Mesendoderm (in vitro differentiated cells): ENCODE measurements around the gene TSPYL1.

Experiments used
- DNase-seq: peaks from one replicate; pipeline ENCODE4 v3.0.0; 2013
- H2AK5ac ChIP-seq: 2 replicates; pipeline ENCODE4 v1.6.1; 2013; ENCODE audit warnings: low read length, inconsistent platforms
- H2BK120ac ChIP-seq: 2 replicates; pipeline ENCODE4 v1.6.1; 2013; ENCODE audit warnings: low read depth, mild to moderate bottlenecking, low read length, moderate library complexity, mixed read lengths
- H2BK15ac ChIP-seq: replicated peaks from 2 replicates; pipeline ENCODE4 v1.6.1; 2013; ENCODE audit warnings: low read depth, mild to moderate bottlenecking, moderate library complexity
- H2BK5ac ChIP-seq: 2 replicates; pipeline ENCODE4 v1.6.1; 2013; ENCODE audit warnings: low read length, inconsistent platforms
- H3K18ac ChIP-seq: 2 replicates; pipeline ENCODE4 v1.6.1; 2013; ENCODE audit warnings: mild to moderate bottlenecking, low read length, mixed read lengths
- H3K23ac ChIP-seq: one replicate; pipeline ENCODE4 v1.6.1; 2013; ENCODE audit warnings: low read length
- H3K27ac ChIP-seq: 2 replicates; pipeline ENCODE4 v1.5.1; 2013; ENCODE audit warnings: low read depth, mild to moderate bottlenecking, inconsistent platforms, low read length, moderate library complexity
- H3K27me3 ChIP-seq: 2 replicates; pipeline ENCODE4 v1.6.1; 2013; ENCODE audit warnings: low read length, control low read depth, mild to moderate bottlenecking, inconsistent platforms; ENCODE audit not compliant: insufficient read depth, poor library complexity
- H3K36me3 ChIP-seq: 2 replicates; pipeline ENCODE4 v1.6.1; 2013; ENCODE audit warnings: low read length, inconsistent platforms; ENCODE audit not compliant: control insufficient read depth, insufficient read depth
- H3K4ac ChIP-seq: one replicate; pipeline ENCODE4 v1.6.1; 2013; ENCODE audit warnings: low read depth, mild to moderate bottlenecking, low read length, moderate library complexity
- H3K4me1 ChIP-seq: 2 replicates; pipeline ENCODE4 v1.6.1; 2013; ENCODE audit warnings: low read depth, low read length, inconsistent platforms; ENCODE audit not compliant: control insufficient read depth
- H3K4me2 ChIP-seq: 2 replicates; pipeline ENCODE4 v1.6.1; 2013; ENCODE audit warnings: low read length
- H3K4me3 ChIP-seq: 2 replicates; pipeline ENCODE4 v1.5.1; 2013; ENCODE audit warnings: mild to moderate bottlenecking, low read length
- H3K56ac ChIP-seq: one replicate; pipeline ENCODE4 v1.6.1; 2013; ENCODE audit warnings: low read length
- H3K79me1 ChIP-seq: 2 replicates; pipeline ENCODE4 v1.6.1; 2013; ENCODE audit warnings: low read length, inconsistent platforms
- H3K79me2 ChIP-seq: 2 replicates; pipeline ENCODE4 v1.6.1; 2013; ENCODE audit warnings: mild to moderate bottlenecking, low read length; ENCODE audit not compliant: control insufficient read depth, insufficient read depth
- H3K9ac ChIP-seq: 2 replicates; pipeline ENCODE4 v1.6.1; 2013; ENCODE audit warnings: low read length, inconsistent platforms
- H4K5ac ChIP-seq: one replicate; pipeline ENCODE4 v1.6.1; 2013; ENCODE audit warnings: low read length
- H4K8ac ChIP-seq: one replicate; pipeline ENCODE4 v1.6.1; 2013; ENCODE audit warnings: low read depth, mild to moderate bottlenecking, control low read depth, low read length, moderate library complexity
- WGBS: extraction: QIAGEN DNeasy Blood & Tissue Kit; methylation state at CpG from one replicate; pipeline ENCODE4 v1.1.7; 2013; ENCODE audit warnings: low lambda C conversion rate, missing lambda C conversion rate; ENCODE audit not compliant: insufficient coverage; ENCODE audit errors: extremely low coverage; 5-methylcytosine and 5-hydroxymethylcytosine counted together

TSPYL1 gene

GRCh38 chr6:116266803-116267202, 12.9 kb downstream of the TSPYL1 start:
- Histone ChIP-seq H3K36me3 (peaks cover 1% of the 10 kb centered on the region), H3K9ac (no peak overlapping the region), H2AK5ac (no peak overlapping the region)

DNA sequence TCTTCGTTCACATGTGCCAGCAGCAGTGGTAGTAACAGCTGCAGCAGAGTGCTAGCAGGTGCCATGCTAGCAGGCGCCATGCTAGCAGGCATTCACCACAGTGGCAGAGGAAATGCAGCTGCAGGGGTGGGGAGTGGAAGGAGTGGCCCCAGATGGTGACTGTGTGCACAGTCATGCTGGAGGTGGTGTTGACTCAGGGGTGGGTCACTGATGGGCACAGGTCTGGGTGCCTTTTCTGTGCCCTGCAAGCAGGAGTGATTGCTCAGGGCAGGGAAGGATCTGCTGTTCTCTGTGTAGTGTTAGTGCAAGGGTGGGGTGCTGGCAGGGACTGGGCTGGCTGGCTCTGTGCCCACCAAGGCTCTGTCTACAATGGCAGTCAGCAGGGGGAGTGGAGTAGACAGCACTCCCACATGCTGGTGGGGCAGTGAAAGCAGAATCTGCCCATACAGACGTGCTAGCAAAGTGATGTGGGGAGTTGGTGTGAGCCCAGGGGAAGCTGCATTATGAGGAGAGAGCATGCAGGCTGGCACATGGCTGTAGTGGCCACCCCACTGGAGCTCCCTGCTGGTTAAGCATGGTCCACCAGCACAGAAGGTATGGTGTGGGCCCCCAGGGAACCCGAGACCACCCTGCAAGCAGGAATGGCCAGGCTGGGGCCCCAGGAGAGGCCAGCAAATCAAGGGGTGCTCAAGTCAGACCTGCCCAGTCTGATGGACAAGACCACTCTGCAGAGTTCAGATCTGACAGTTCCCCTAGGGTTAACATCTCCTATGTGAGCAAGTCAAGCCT, 14.5 kb downstream of the TSPYL1 start:
- Histone ChIP-seq H3K23ac (no peak overlapping the region), H3K4ac (no peak overlapping the region), H2AK5ac (no peak overlapping the region), H3K9ac (no peak overlapping the region), H3K36me3 (peaks cover 1% of the 10 kb centered on the region), H3K18ac (no peak overlapping the region), H4K5ac (no peak overlapping the region), H2BK15ac (no peak overlapping the region), H3K79me2 (no peaks in the 10 kb centered on the region), H2BK120ac (no peak overlapping the region), H4K8ac (no peak overlapping the region), H3K79me1 (no peaks in the 10 kb centered on the region), H3K4me1 (no peaks in the 10 kb centered on the region), H3K27ac (no peak overlapping the region), H3K56ac (no peak overlapping the region), H3K27me3 (no peaks in the 10 kb centered on the region), H2BK5ac (no peak overlapping the region), H3K4me3 (no peak overlapping the region), H3K4me2 (no peak overlapping the region)
- no CpG with 5 or more reads among the region's 4 CpGs for WGBS
- no peak for DNase-seq

More at GRCh38 chr6:116266803-116267202, 12.9 kb downstream of the TSPYL1 start:
- H4K8ac ChIP-seq, result no peak overlapping the region
- H3K79me2 ChIP-seq, result no peaks in the 10 kb centered on the region
- no peak overlapping the region for H3K4me2 ChIP-seq
- H3K4ac ChIP-seq, result no peak overlapping the region
- H3K79me1 ChIP-seq, result no peaks in the 10 kb centered on the region
- H3K56ac ChIP-seq, result no peak overlapping the region
- no peak overlapping the region for H3K4me3 ChIP-seq
- DNase-seq, result no peak
- no peak overlapping the region for H2BK120ac ChIP-seq
- H2BK5ac ChIP-seq, result no peak overlapping the region
- no peak overlapping the region for H3K23ac ChIP-seq
- no peak overlapping the region for H2BK15ac ChIP-seq
- H4K5ac ChIP-seq, result no peak overlapping the region
- H3K27ac ChIP-seq, result no peak overlapping the region
- no peak overlapping the region for H3K18ac ChIP-seq
- no peaks in the 10 kb centered on the region for H3K4me1 ChIP-seq
- no peaks in the 10 kb centered on the region for H3K27me3 ChIP-seq

GRCh38 chr6:116263353-116263752, 16.4 kb downstream of the TSPYL1 start:
- Histone ChIP-seq H3K4me2 (no peak overlapping the region), H3K9ac (no peak overlapping the region), H3K4me1 (no peaks in the 10 kb centered on the region), H2BK5ac (no peak overlapping the region), H3K27me3 (no peaks in the 10 kb centered on the region), H4K5ac (no peak overlapping the region), H3K23ac (no peak overlapping the region), H3K4me3 (no peak overlapping the region), H3K36me3 (no peaks in the 10 kb centered on the region), H4K8ac (no peak overlapping the region), H3K18ac (no peak overlapping the region), H3K4ac (no peak overlapping the region), H3K56ac (no peak overlapping the region), H3K79me2 (no peaks in the 10 kb centered on the region), H3K27ac (no peak overlapping the region), H2BK120ac (no peak overlapping the region), H2BK15ac (no peak overlapping the region), H3K79me1 (no peaks in the 10 kb centered on the region), H2AK5ac (no peak overlapping the region)
- no CpG with 5 or more reads among the region's 1 CpG for WGBS
- no peak for DNase-seq

GRCh38 chr6:116258520-116258919, 21.2 kb downstream of the TSPYL1 start:
- Histone ChIP-seq H2BK120ac (no peak overlapping the region), H3K4ac (no peak overlapping the region), H3K18ac (no peak overlapping the region), H3K23ac (no peak overlapping the region), H3K36me3 (no peaks in the 10 kb centered on the region), H3K4me2 (no peak overlapping the region), H4K5ac (no peak overlapping the region), H3K56ac (no peak overlapping the region), H3K4me3 (no peak overlapping the region), H2AK5ac (no peak overlapping the region), H3K27ac (no peak overlapping the region), H3K9ac (no peak overlapping the region), H2BK15ac (no peak overlapping the region), H3K4me1 (no peaks in the 10 kb centered on the region), H3K79me2 (no peaks in the 10 kb centered on the region), H2BK5ac (no peak overlapping the region), H3K27me3 (no peaks in the 10 kb centered on the region), H4K8ac (no peak overlapping the region), H3K79me1 (no peaks in the 10 kb centered on the region)
- no peak for DNase-seq
- WGBS, result no CpG with 5 or more reads among the region's 18 CpGs

DNA sequence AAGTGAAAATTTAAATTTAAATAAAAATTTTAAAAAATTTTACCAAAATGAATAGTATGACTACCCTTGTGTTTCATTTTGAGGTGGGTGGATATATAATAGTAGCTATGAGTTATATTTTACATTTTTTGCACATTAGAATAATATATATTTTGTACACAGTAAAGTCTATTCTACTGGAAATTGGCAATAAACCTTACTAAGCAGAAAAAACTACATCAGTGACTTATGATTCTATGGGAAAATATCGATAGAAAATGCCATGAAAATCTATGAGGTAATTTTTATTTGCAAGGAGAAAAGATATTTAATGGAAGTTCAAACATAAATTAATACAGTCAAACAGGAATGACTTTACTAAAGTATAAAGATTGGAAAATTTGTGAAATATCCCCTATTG, 23.0 kb downstream of the TSPYL1 start:
- Histone ChIP-seq H3K79me2 (peaks cover 9% of the 10 kb centered on the region), H2BK5ac (no peak overlapping the region), H3K18ac (no peak overlapping the region), H3K4me3 (no peak overlapping the region), H3K4ac (no peak overlapping the region), H3K9ac (no peak overlapping the region), H2AK5ac (no peak overlapping the region), H4K5ac (no peak overlapping the region), H4K8ac (no peak overlapping the region), H3K4me2 (no peak overlapping the region), H3K79me1 (peaks cover 9% of the 10 kb centered on the region), H3K4me1 (peaks cover 8% of the 10 kb centered on the region), H3K27ac (no peak overlapping the region), H2BK120ac (no peak overlapping the region), H3K23ac (no peak overlapping the region), H3K56ac (no peak overlapping the region), H3K27me3 (no peaks in the 10 kb centered on the region), H3K36me3 (no peaks in the 10 kb centered on the region), H2BK15ac (no peak overlapping the region)
- no peak for DNase-seq
- WGBS, result no CpG with 5 or more reads among the region's 1 CpG

GRCh38 chr6:116255246-116255800, 24.4 kb downstream of the TSPYL1 start:
- H3K9ac ChIP-seq, result peak overlapping the region; percentile 39
- no peak overlapping the region for H2AK5ac ChIP-seq
- no peak overlapping the region for H3K23ac ChIP-seq
- H4K5ac ChIP-seq, result no peak overlapping the region
- H3K4ac ChIP-seq, result no peak overlapping the region
- H4K8ac ChIP-seq, result no peak overlapping the region
- no peak overlapping the region for H3K4me2 ChIP-seq
- H3K4me1 ChIP-seq, result peaks cover 13% of the 10 kb centered on the region
- H3K4me3 ChIP-seq, result no peak overlapping the region
- no peak overlapping the region for H2BK5ac ChIP-seq
- no peak overlapping the region for H3K56ac ChIP-seq
- WGBS, result no CpG with 5 or more reads among the region's 5 CpGs
- peak; percentile 8 for DNase-seq
- H2BK15ac ChIP-seq, result no peak overlapping the region
- no peak overlapping the region for H2BK120ac ChIP-seq
- H3K79me2 ChIP-seq, result peaks cover 16% of the 10 kb centered on the region
- H3K18ac ChIP-seq, result no peak overlapping the region
- H3K27ac ChIP-seq, result no peak overlapping the region
- no peaks in the 10 kb centered on the region for H3K27me3 ChIP-seq
- H3K36me3 ChIP-seq, result no peaks in the 10 kb centered on the region
- peaks cover 15% of the 10 kb centered on the region for H3K79me1 ChIP-seq
